Tibial nerve (tissue), 3 donors: Measurements from ENCODE around the gene ZER1.

Experiments used
- CTCF ChIP-seq, 5 experiments: fragments of 200-600 bp in 3 of 5; fragments of 450-650 bp in 2 of 5; sonication (generic) in 3 of 5; IDR thresholded peaks; one replicate each; pipeline ENCODE4 v1.5.1; 2016 to 2019; ENCODE audit warnings: antibody characterized with exemption in 5 of 5, mild to moderate bottlenecking in 3 of 5, moderate library complexity in 2 of 5
- POLR2A ChIP-seq, 2 donors: fragments of 450-650 bp; IDR thresholded peaks; one replicate each; pipeline ENCODE4 v1.6.1; 2017; ENCODE audit warnings: antibody characterized with exemption in 2 of 2, mild to moderate bottlenecking in 2 of 2, moderate library complexity in 2 of 2

- TF ChIP-seq CTCF (IDR thresholded peaks at IDR 0.05) (no peak), POLR2A (IDR thresholded peaks at IDR 0.05) (no peak)
Measured at GRCh38 chr9:128712451-128713410, 59.0 kb downstream of the ZER1 start.
